ENCODE results near the gene LMF1. TPM values are rescaled to one million over a fixed set of nuclear protein-coding genes. Genes with fewer than 3 reads are reported as not detected.

Gene LMF1
- total RNA-seq, 2 donors from 2014 or later = 47.1 to 49.3 TPM

DNA sequence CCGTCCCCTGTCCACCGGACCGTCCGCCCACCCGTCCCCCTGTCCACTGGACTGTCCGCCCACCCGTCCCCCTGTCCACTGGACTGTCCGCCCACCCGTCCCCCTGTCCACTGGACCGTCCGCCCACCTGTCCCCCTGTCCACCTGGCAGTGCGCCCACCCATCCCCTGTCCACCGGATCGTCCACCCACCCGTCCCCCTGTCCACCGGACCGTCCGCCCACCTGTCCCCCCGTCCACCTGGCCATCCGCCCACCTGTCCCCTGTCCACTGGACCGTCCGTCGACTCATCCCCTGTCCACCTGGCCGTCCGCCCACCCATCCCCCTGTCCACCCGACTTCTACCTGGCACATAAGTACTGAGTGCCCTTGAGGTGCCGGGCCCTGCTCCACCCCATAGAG lies 76.6 kb downstream of the LMF1 start:
- Histone ChIP-seq H3K9me3 (no peaks in the 10 kb centered on the region), H3K36me3 (peaks cover 15% of the 10 kb centered on the region), H3K4me1 (ENCODE audit: control insufficient read depth in 1 of 2, low read depth in 2 of 2) (no peaks in the 10 kb centered on the region), H3K27ac (no peak overlapping the region), H3K27me3 (replicated peaks; ENCODE audit: insufficient read depth) (no peaks in the 10 kb centered on the region), H3K4me3 (no peak overlapping the region)
- no peak for DNase-seq (ENCODE audit: low spot score)
- TF ChIP-seq, protein P1, sequence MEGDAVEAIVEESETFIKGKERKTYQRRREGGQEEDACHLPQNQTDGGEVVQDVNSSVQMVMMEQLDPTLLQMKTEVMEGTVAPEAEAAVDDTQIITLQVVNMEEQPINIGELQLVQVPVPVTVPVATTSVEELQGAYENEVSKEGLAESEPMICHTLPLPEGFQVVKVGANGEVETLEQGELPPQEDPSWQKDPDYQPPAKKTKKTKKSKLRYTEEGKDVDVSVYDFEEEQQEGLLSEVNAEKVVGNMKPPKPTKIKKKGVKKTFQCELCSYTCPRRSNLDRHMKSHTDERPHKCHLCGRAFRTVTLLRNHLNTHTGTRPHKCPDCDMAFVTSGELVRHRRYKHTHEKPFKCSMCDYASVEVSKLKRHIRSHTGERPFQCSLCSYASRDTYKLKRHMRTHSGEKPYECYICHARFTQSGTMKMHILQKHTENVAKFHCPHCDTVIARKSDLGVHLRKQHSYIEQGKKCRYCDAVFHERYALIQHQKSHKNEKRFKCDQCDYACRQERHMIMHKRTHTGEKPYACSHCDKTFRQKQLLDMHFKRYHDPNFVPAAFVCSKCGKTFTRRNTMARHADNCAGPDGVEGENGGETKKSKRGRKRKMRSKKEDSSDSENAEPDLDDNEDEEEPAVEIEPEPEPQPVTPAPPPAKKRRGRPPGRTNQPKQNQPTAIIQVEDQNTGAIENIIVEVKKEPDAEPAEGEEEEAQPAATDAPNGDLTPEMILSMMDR (IDR thresholded peaks at IDR 0.05) = no peak
- no peak for ATAC-seq (ENCODE audit: insufficient number of reproducible peaks, low FRiP score, low read depth)

DNA sequence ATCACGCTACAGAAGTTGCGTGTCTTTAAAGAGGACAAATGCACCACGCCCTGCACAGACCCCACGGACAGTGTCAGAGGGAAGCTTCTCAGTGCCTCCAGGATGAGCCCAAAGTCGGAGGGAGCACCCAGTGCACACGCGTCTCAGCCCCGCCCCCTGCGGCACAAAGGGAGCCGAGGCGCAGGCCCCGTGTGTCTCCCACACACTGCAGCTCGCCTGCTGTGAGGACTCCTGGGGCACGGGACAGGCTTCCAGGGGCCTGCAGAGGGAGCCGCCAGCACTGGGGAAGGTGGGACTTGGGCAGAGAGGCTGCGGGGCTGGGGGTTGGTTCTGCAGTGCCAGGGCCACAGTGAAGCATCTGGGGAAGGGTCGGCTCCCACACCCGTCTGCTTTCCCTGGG lies 77.4 kb downstream of the LMF1 start:
- ATAC-seq (ENCODE audit: insufficient number of reproducible peaks, low FRiP score, low read depth) = no peak
- H3K4me3 ChIP-seq = no peak overlapping the region
- no peaks in the 10 kb centered on the region for H3K27me3 ChIP-seq (replicated peaks; ENCODE audit: insufficient read depth)
- no peaks in the 10 kb centered on the region for H3K4me1 ChIP-seq (ENCODE audit: control insufficient read depth in 1 of 2, low read depth in 2 of 2)
- H3K36me3 ChIP-seq = peaks cover 15% of the 10 kb centered on the region
- no peak overlapping the region for H3K27ac ChIP-seq
- H3K9me3 ChIP-seq = no peaks in the 10 kb centered on the region
- TF ChIP-seq, protein P1 (IDR thresholded peaks at IDR 0.05) = no peak
- DNase-seq (ENCODE audit: low spot score) = no peak

DNA sequence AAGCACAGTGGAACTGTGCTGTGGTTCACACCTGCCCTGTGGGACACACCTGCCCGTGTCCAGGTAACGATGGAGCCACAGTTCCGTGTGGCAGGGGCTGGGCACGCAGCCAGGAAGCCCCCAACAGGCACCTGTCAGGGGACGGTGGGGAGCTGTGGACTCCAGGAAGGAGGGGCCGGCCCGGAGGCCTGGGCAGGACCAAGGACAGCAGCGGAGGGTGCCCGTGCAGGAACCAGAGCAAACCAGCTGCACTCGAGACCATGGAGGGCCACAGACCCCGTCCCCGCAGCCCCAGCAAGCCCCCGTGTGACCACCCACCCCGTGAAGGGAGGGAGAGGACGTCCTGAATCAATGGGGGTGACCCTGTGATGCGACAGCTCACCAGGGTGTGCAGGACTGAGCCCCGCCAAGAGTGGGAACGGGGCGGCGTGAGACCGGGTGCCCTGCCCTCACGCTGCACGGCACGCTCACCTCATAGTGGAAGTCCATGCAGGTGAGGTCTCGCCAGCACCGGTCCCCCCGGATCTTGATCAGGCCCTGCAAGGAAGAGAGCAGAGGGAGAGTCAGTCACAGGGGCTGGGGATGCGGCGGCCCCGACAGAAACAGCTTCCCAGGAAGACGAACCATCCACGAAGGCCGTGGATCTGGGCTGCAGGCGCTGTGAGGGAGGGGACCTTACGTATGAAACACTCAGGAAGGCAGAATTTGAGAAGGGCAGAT lies 78.1 kb downstream of the LMF1 start:
- Histone ChIP-seq H3K27me3 (replicated peaks; ENCODE audit: insufficient read depth) (no peaks in the 10 kb centered on the region), H3K36me3 (peaks cover 15% of the 10 kb centered on the region), H3K27ac (no peak overlapping the region), H3K4me3 (no peak overlapping the region), H3K4me1 (ENCODE audit: control insufficient read depth in 1 of 2, low read depth in 2 of 2) (no peaks in the 10 kb centered on the region), H3K9me3 (no peaks in the 10 kb centered on the region)
- TF ChIP-seq, protein P1 (IDR thresholded peaks at IDR 0.05) = no peak
- DNase-seq (ENCODE audit: low spot score) (no peak), ATAC-seq (ENCODE audit: insufficient number of reproducible peaks, low FRiP score, low read depth) (no peak)

DNA sequence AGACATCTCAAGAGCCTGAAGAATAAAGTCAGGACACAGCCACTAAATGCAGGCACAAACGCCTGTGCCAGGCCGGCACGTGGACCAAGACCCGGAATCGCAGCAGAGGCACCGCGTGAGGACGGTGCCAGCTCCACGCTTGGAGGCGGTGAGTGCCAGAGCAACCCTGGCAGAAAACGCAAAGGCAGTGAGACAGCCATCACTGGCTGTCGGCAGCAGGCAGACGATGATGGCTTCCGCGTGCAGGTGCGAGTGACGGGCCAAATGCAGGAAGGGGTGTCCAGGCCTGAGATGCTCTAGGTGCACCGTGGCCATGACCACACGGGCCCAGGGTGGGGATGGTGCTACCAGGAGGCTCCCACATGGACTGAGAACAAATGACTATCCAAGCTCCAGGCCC lies 78.8 kb downstream of the LMF1 start:
- no peaks in the 10 kb centered on the region for H3K27me3 ChIP-seq (replicated peaks; ENCODE audit: insufficient read depth)
- peaks cover 15% of the 10 kb centered on the region for H3K36me3 ChIP-seq
- ATAC-seq (ENCODE audit: insufficient number of reproducible peaks, low FRiP score, low read depth) (no peak), DNase-seq (ENCODE audit: low spot score) (no peak)
- H3K9me3 ChIP-seq = no peaks in the 10 kb centered on the region
- no peaks in the 10 kb centered on the region for H3K4me1 ChIP-seq (ENCODE audit: control insufficient read depth in 1 of 2, low read depth in 2 of 2)
- H3K27ac ChIP-seq = no peak overlapping the region
- H3K4me3 ChIP-seq = no peak overlapping the region
- TF ChIP-seq, protein P1 (IDR thresholded peaks at IDR 0.05) = no peak

DNA sequence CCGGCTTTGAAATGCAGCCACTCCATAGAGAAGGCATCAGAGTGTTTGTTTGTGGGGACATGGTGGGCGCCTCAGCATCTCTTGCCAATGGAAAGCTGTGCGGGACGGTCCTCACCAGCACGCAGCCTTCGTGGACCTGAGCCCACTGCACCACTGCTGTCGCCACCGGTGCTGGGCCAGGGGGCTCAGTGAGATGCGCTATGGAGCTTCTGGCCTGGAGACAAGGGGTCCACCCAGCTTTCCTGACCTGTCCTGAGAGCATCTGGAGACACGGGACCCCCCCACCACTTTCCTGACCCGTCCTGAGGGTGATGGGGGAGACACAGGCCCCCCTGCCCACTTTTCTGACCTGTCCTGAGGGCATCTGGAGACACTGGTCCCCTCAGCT lies 79.4 kb downstream of the LMF1 start:
- H3K36me3 ChIP-seq = peaks cover 15% of the 10 kb centered on the region
- H3K4me3 ChIP-seq = no peak overlapping the region
- H3K9me3 ChIP-seq = no peaks in the 10 kb centered on the region
- TF ChIP-seq, protein P1 (IDR thresholded peaks at IDR 0.05) = no peak
- H3K4me1 ChIP-seq (ENCODE audit: control insufficient read depth in 1 of 2, low read depth in 2 of 2) = no peaks in the 10 kb centered on the region
- no peaks in the 10 kb centered on the region for H3K27me3 ChIP-seq (replicated peaks; ENCODE audit: insufficient read depth)
- no peak overlapping the region for H3K27ac ChIP-seq
- DNase-seq (ENCODE audit: low spot score) = no peak
- no peak for ATAC-seq (ENCODE audit: insufficient number of reproducible peaks, low FRiP score, low read depth)
